GM11168 (cell line): Measurements from ENCODE around the gene NDFIP1.

ENCODE experiments used
- in situ Hi-C: fragments of 300-500 bp; cut with MboI; formaldehyde crosslinking; loops from one replicate; pipeline ENCODE4 v1.12.0; 2022; ENCODE audit warnings: low sequenced_read_pairs; ENCODE audit not compliant: unreplicated experiment

The NDFIP1 gene

DNA sequence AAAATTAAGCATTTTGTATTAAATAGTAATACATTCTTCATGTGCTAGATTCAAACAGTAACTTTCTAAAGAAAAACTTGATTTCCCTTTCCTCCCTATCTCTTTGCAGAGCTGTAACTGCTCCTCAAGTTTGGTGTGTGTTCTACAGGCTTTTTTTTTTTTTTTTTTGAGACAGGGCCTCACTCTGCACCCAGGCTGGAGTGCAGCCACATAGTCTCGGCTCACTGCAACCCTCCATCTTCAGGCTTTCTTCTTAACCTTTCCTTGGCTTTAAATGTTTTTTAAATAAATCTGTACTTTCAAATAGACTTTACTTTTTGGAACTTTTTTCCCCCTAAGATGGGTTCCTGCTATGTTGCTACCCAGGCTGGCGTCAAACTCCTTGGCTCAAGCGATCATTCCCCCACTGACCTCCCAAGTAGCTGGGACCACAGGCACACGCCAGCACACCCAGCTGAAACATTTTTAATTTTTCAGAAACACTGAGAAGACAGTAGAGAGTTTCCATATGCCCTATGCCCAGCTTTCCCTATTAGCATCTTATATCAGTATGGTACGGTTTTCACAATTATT, 9.1 kb downstream of the NDFIP1 start:
- in situ Hi-C loops = no loop called here

DNA sequence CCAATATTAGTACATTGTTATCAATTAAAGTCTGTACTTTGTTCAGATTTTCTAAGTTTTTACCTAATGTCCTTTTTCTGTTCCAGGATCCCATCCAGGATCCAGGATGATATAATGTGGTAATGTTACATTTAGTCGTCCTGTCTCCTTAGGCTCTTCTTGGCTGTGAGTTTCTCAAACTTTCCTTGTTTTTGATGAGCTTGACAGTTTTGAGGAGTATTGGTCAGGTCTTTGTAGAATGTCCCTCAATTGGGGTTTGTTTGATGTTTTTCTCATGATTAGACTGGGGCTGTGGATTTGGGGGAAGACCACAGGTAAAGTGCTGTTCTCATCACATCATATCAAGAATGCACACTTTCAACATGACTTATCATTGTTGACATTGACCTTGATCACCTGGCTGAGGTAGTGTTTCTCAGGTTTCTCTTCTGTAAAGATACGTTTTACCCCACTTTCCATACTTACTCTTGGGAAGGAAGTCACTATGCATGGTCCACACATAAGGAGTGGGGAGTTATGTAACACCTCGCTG, 9.6 kb downstream of the NDFIP1 start:
- in situ Hi-C loops = no loop called here

- in situ Hi-C loops = no loop called here
These were observed 10.6 kb downstream of the NDFIP1 start for GRCh38 chr5:142119051-142119625.

- in situ Hi-C loops = no loop called here
These were observed 11.8 kb downstream of the NDFIP1 start for GRCh38 chr5:142120247-142120935.

DNA sequence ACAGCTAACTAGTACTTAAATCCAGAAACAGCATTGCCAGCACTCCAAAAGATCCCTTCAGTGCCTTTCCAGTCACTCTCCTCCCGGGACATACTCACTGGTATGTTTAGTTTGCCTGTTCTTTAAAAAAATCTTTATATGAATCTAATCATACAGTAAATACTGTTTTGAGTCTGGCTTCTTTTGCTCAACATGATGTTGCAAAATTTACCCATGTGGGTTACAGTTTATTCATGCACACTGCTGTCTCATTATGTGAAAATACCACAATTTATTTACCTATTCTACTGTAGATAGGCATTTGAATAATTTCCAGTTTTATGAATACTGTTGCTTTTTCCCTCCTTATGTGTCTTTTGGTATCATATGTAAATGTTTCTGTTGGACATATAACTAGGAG, 13.5 kb downstream of the NDFIP1 start:
- in situ Hi-C loops = no loop called here

- in situ Hi-C loops = loop anchor here (25.0 kb wide), 1 partner anchor 438 kb away; the partner anchor contains the start of gene ARAP3
These were observed 16.8 kb downstream of the NDFIP1 start for GRCh38 chr5:142125378-142125777.

- in situ Hi-C loops = loop anchor here (25.0 kb wide), 1 partner anchor 439 kb away; the partner anchor contains the start of gene ARAP3
These were observed 17.4 kb downstream of the NDFIP1 start for GRCh38 chr5:142125963-142126362.

DNA sequence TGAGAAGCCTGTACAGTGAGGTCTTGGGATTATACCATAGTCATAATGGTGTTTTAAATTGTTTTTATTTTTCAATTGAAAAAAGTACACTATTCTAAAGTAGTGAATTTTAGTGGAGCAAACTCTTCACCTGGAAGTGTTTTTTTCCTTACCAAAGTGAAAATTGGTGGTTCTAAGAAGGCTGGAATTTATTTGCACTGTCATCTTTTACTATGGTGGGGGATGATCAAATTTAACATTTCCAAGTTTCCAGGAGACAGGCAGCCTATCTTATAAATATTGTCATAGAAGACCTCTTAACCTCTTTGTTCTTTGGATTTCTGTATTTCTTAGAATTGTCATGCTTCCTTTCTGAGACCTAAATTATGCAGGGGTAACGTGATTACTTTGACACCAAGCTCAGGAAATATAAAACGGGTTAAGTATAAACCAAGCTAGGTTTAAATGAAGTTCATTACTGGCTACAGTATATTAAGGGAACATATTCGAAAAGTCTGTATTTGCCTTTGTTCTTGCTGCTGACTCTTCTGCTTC, 20.2 kb downstream of the NDFIP1 start:
- in situ Hi-C loops = loop anchor here (25.0 kb wide), 1 partner anchor 441 kb away; the partner anchor contains the start of gene ARAP3

GRCh38 chr5:142129446-142130066, 21.0 kb downstream of the NDFIP1 start:
- in situ Hi-C loops = loop anchor here (25.0 kb wide), 1 partner anchor 442 kb away; the partner anchor contains the start of gene ARAP3

- in situ Hi-C loops = loop anchor here (25.0 kb wide), 1 partner anchor 444 kb away; the partner anchor contains the start of gene ARAP3
These were observed 22.8 kb downstream of the NDFIP1 start for GRCh38 chr5:142131394-142131793.

DNA sequence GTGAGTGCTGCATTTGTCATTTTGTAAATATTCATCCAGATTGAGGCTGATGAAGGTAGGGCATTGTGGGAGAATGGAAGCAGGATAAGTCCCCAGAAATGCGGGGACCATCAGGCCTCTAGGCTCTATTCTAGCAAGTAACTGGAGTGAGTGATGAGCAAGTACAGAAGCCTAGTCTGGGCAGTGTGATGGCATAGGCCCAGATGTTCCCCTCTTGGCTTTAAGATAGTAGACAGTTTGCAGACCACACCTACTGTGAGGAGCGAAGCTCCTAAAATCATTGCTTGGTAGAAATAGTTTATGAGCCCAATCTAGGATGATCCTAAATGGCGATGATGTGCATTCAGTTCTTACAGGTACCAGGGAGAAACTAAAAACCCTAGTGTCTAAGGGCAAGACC, 24.3 kb downstream of the NDFIP1 start:
- in situ Hi-C loops = loop anchor here (25.0 kb wide), 1 partner anchor 446 kb away; the partner anchor contains the start of gene ARAP3

- in situ Hi-C loops = loop anchor here (25.0 kb wide), 1 partner anchor 446 kb away; the partner anchor contains the start of gene ARAP3
These were observed 25.0 kb downstream of the NDFIP1 start for GRCh38 chr5:142133330-142134206.

- in situ Hi-C loops = loop anchor here (5.0 to 25.0 kb wide), 2 partner anchors 117 to 447 kb away; partner anchors contain the start of gene ARAP3
These were observed 25.9 kb downstream of the NDFIP1 start for GRCh38 chr5:142134331-142135010.

DNA sequence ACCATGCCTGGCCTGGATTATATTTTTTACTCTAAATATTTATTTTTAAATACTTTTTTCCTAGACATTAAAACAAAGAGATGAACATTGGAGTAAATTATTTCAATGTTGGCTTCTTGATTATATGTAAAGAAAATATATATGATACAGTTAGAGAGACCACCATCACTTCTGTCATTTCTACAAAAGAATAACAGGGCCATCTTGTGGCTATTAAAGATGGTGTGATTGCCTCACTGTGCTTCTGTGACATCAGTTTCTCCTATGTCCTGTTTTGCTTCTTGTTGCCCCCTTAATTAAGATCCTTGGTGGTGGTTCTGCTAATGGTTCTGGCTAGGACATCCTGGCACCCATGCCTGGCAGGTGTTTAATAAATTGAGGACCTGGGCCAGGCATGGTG, 32.9 kb downstream of the NDFIP1 start:
- in situ Hi-C loops = loop anchor here (10.0 to 25.0 kb wide), 2 partner anchors 147 to 454 kb away; partner anchors contain the start of gene ARAP3

GRCh38 chr5:142143878-142144277, 35.3 kb downstream of the NDFIP1 start:
- in situ Hi-C loops = loop anchor here (10.0 to 25.0 kb wide), 2 partner anchors 149 to 457 kb away; partner anchors contain the start of gene ARAP3

DNA sequence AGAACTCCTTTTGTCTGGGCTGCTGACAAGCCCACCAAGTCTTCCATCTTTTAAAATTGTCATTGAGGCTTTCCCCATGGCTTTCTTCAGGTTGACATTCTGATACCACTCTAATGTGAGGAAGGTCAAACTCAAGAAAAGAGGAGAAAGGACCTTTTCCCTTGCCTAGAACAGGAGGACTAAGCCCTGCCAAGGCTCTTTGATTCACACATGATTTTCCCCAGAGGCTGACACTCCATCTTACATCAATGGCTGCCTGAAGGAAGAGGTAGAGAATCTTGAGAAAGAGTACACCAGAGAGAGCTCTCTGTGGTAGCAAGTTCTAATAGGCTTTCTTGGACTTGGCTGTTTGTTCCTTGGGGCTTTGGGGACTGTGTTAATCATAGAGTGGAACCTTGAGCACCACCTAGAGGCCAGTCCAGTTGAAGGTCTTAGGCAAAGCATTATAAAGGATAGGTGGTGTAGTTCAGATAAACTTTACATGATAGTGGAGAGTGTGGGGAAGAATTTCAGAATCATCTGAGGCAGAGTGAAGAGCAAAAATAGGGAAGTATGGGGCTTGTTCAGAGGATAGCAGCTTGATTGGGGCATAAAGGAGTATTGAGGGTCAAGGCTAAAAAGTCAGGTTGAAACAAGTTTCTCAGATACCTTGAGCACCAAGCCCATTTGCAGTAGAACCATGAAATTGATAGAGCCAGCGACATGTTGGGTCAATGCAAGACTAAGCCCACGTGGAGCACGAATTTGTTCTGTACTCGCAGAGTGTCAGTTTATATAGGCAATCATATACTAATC, 36.7 kb downstream of the NDFIP1 start:
- in situ Hi-C loops = loop anchor here (10.0 to 25.0 kb wide), 2 partner anchors 151 to 458 kb away; partner anchors contain the start of gene ARAP3

GRCh38 chr5:142149363-142149762, 40.8 kb downstream of the NDFIP1 start:
- in situ Hi-C loops = loop anchor here (10.0 to 25.0 kb wide), 2 partner anchors 155 to 462 kb away; partner anchors contain the start of gene ARAP3
